K562 (cell line): ENCODE data around the gene SIGLEC6. TPM values are rescaled to one million over a fixed set of nuclear protein-coding genes. Genes with fewer than 3 reads are reported as not detected.
A peak's percentile ranks its signal among the peaks of the same experiment; 100 is the strongest.

Experiments used
- DMBX1 ChIP-seq: fragments of 250-450 bp; sonication (Bioruptor Pico); IDR thresholded peaks from 2 replicates; pipeline ENCODE4 v1.8.0; 2022; ENCODE audit warnings: inconsistent platforms, mild to moderate bottlenecking, moderate library complexity, borderline replicate concordance
- EHMT2 ChIP-seq: fragments of 450-650 bp; IDR thresholded peaks from 2 replicates; pipeline ENCODE4 v1.6.1; 2018; ENCODE audit warnings: antibody characterized with exemption
- EP400 ChIP-seq: fragments of 450-650 bp; IDR thresholded peaks from 2 replicates; pipeline ENCODE4 v1.6.1; 2017; ENCODE audit warnings: antibody characterized with exemption, mild to moderate bottlenecking, moderate library complexity
- ZBTB1 ChIP-seq: sonication (generic); formaldehyde crosslinking; IDR thresholded peaks from 2 replicates; pipeline ENCODE4 v1.8.1; 2023; ENCODE audit warnings: missing genetic modification reagents, low read depth, mild to moderate bottlenecking, borderline replicate concordance
- ZNF316 ChIP-seq: fragments of 450-650 bp; IDR thresholded peaks from 2 replicates; pipeline ENCODE4 v1.6.1; 2016
- ZNF324 ChIP-seq: fragments of 250-450 bp; sonication (Bioruptor Pico); IDR thresholded peaks from 2 replicates; pipeline ENCODE4 v1.4.0; 2020; ENCODE audit warnings: mild to moderate bottlenecking
- ZNF561 ChIP-seq: fragments of 450-650 bp; formaldehyde crosslinking; conservative IDR thresholded peaks from 2 replicates; pipeline ENCODE4 v1.4.0; 2020; ENCODE audit warnings: mild to moderate bottlenecking, moderate library complexity
- ZSCAN32 ChIP-seq: fragments of 450-650 bp; formaldehyde crosslinking; IDR thresholded peaks from 2 replicates; pipeline ENCODE4 v1.4.0; 2020; ENCODE audit warnings: mild to moderate bottlenecking, moderate library complexity
- polyA plus RNA-seq, 8 experiments: library from polyadenylated mRNA; depleted of rRNA in 4 of 8; stranded (reverse) in 5 of 8; unstranded in 3 of 8; fragments of >200 nt; fragmentation: Nextera tagmentation in 2 of 8; fragmentation: Illumina TruSeq in 1 of 8; extraction: Ambion mirVana in 2 of 8; extraction: Trizol in 1 of 8; gene quantifications; 2 replicates each; pipeline versions ENCODE4 v1.2.1 to v1.2.3, GENCODE V29; 2011 to 2014; ENCODE audit warnings: inconsistent platforms in 1 of 8, missing spikeins in 1 of 8
- total RNA-seq, 7 experiments: library from RNA; depleted of rRNA in 6 of 7; stranded (reverse); fragments of >200 nt in 6 of 7; fragmentation: Illumina TruSeq in 2 of 7; extraction: Trizol in 2 of 7; gene quantifications; 2 replicates each; pipeline versions ENCODE4 v1.2.1 to v1.2.3, GENCODE V29; 2011 to 2021; ENCODE audit warnings: low replicate concordance in 1 of 7
- TF ChIP-seq, protein P1 (sequence below): fragments of 450-650 bp; IDR thresholded peaks from 2 replicates; pipeline ENCODE4 v1.6.1; 2018; ENCODE audit not compliant: partially characterized antibody
- TF ChIP-seq, protein P2 (sequence below), 2 experiments: fragments of 200-800 bp in 1 of 2; sonication (Bioruptor generic) in 1 of 2; sonication (generic) in 1 of 2; formaldehyde crosslinking in 1 of 2; IDR thresholded peaks in 1 of 2; conservative IDR thresholded peaks in 1 of 2; 2 replicates each; pipeline versions ENCODE4 v1.5.0 to v1.6.1; 2016 to 2020; ENCODE audit warnings: missing compliant biosample characterization in 1 of 2, missing genetic modification characterization in 1 of 2, missing genetic modification reagents in 1 of 2
- TF ChIP-seq, protein P3 (sequence below): fragments of 450-650 bp; IDR thresholded peaks from 2 replicates; pipeline ENCODE4 v1.6.1; 2017; ENCODE audit warnings: antibody characterized with exemption, mild to moderate bottlenecking

SIGLEC6 gene
- total and polyA plus RNA-seq, 9 of the 15 experiments (the other 6 are each of a cell fraction or from before 2014, with no cell fraction given), result 0.03 to 17.5 (median 0.71) TPM

DNA sequence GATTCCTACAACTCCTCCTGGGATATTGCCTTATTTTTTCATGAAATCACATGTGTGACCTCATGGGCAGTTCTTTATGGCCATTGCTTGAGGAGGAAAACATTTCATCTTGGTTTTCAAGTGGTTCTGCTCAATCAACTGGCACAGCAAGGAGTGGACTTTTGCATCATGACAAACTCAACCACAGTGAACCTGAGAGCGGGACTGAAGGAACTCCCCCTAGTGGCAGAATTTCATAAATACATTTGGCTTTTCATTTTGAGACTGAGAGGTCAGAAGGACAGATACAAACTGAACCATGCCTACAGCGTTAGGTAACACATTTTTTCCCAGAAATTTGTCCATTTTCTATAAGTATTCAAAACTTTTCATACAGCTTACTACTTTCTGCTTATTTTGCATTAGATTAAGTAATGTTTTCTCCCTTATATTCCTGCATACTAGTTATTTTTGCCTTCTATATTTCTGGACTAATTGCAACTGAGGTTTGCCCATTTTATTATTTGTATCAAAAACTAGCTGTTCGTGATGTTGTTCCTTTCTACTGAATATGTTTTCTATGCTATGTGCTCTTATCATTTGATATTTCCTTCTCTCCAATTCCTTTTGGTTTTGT is 16.5 kb downstream of the SIGLEC6 start (continued):
- peak; percentile 24 for TF ChIP-seq EP400
- TF ChIP-seq, protein P1, sequence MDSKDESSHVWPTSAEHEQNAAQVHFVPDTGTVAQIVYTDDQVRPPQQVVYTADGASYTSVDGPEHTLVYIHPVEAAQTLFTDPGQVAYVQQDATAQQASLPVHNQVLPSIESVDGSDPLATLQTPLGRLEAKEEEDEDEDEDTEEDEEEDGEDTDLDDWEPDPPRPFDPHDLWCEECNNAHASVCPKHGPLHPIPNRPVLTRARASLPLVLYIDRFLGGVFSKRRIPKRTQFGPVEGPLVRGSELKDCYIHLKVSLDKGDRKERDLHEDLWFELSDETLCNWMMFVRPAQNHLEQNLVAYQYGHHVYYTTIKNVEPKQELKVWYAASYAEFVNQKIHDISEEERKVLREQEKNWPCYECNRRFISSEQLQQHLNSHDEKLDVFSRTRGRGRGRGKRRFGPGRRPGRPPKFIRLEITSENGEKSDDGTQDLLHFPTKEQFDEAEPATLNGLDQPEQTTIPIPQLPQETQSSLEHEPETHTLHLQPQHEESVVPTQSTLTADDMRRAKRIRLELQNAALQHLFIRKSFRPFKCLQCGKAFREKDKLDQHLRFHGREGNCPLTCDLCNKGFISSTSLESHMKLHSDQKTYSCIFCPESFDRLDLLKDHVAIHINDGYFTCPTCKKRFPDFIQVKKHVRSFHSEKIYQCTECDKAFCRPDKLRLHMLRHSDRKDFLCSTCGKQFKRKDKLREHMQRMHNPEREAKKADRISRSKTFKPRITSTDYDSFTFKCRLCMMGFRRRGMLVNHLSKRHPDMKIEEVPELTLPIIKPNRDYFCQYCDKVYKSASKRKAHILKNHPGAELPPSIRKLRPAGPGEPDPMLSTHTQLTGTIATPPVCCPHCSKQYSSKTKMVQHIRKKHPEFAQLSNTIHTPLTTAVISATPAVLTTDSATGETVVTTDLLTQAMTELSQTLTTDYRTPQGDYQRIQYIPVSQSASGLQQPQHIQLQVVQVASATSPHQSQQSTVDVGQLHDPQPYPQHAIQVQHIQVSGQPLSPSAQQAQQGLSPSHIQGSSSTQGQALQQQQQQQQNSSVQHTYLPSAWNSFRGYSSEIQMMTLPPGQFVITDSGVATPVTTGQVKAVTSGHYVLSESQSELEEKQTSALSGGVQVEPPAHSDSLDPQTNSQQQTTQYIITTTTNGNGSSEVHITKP, result no peak
- TF ChIP-seq, protein P2, sequence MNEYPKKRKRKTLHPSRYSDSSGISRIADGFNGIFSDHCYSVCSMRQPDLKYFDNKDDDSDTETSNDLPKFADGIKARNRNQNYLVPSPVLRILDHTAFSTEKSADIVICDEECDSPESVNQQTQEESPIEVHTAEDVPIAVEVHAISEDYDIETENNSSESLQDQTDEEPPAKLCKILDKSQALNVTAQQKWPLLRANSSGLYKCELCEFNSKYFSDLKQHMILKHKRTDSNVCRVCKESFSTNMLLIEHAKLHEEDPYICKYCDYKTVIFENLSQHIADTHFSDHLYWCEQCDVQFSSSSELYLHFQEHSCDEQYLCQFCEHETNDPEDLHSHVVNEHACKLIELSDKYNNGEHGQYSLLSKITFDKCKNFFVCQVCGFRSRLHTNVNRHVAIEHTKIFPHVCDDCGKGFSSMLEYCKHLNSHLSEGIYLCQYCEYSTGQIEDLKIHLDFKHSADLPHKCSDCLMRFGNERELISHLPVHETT (CRISPR knock-in tag; conservative IDR thresholded peaks at IDR 0.05 in 1 of 2, IDR thresholded peaks at IDR 0.05 in 1 of 2), result no peak
- peak; percentile 85; the same call in 1 of the 2 replicates for TF ChIP-seq EHMT2
- TF ChIP-seq ZNF561, result no peak
- TF ChIP-seq DMBX1, result peak; percentile 70; the same call in 1 of the 2 replicates
- TF ChIP-seq ZBTB1 (CRISPR knock-in tag), result no peak
- TF ChIP-seq ZNF316, result no peak
- TF ChIP-seq, protein P3, sequence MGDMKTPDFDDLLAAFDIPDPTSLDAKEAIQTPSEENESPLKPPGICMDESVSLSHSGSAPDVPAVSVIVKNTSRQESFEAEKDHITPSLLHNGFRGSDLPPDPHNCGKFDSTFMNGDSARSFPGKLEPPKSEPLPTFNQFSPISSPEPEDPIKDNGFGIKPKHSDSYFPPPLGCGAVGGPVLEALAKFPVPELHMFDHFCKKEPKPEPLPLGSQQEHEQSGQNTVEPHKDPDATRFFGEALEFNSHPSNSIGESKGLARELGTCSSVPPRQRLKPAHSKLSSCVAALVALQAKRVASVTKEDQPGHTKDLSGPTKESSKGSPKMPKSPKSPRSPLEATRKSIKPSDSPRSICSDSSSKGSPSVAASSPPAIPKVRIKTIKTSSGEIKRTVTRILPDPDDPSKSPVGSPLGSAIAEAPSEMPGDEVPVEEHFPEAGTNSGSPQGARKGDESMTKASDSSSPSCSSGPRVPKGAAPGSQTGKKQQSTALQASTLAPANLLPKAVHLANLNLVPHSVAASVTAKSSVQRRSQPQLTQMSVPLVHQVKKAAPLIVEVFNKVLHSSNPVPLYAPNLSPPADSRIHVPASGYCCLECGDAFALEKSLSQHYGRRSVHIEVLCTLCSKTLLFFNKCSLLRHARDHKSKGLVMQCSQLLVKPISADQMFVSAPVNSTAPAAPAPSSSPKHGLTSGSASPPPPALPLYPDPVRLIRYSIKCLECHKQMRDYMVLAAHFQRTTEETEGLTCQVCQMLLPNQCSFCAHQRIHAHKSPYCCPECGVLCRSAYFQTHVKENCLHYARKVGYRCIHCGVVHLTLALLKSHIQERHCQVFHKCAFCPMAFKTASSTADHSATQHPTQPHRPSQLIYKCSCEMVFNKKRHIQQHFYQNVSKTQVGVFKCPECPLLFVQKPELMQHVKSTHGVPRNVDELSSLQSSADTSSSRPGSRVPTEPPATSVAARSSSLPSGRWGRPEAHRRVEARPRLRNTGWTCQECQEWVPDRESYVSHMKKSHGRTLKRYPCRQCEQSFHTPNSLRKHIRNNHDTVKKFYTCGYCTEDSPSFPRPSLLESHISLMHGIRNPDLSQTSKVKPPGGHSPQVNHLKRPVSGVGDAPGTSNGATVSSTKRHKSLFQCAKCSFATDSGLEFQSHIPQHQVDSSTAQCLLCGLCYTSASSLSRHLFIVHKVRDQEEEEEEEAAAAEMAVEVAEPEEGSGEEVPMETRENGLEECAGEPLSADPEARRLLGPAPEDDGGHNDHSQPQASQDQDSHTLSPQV, result peak; percentile 74; the same call in 1 of the 2 replicates
- no peak for TF ChIP-seq ZNF324 (CRISPR knock-in tag)
- no peak for TF ChIP-seq ZSCAN32 (CRISPR knock-in tag)
